Lung (tissue), 12 donors: ENCODE measurements around the gene CYP1A1. TPM values are rescaled to one million over a fixed set of nuclear protein-coding genes. Genes with fewer than 3 reads are reported as not detected.

ENCODE experiments used
- ATAC-seq: fragments of 200-7000 bp; cut with Tn5 transposase; one replicate; pipeline ENCODE4 v1.9.1; 2020; ENCODE audit warnings: moderate number of reproducible peaks; ENCODE audit not compliant: insufficient read depth, low FRiP score
- DNase-seq, 3 donors: peaks; one replicate each; pipeline ENCODE4 v3.0.0-alpha.2; 2013 to 2017
- H3K27ac ChIP-seq, 2 donors: one replicate each; pipeline ENCODE4 v1.5.1; 2013; ENCODE audit warnings: mild to moderate bottlenecking in 2 of 2, moderate library complexity in 2 of 2, control low read depth in 1 of 2, inconsistent platforms in 1 of 2, low read depth in 1 of 2, low read length in 1 of 2
- H3K27me3 ChIP-seq, 3 donors: one replicate each; pipeline ENCODE4 v1.5.1; 2013; ENCODE audit warnings: low read length in 2 of 3; ENCODE audit not compliant: control insufficient read depth in 3 of 3, insufficient read depth in 3 of 3
- H3K36me3 ChIP-seq, 4 donors: one replicate each; pipeline ENCODE4 v1.5.1; 2013; ENCODE audit warnings: low read length in 4 of 4, mild to moderate bottlenecking in 1 of 4, moderate library complexity in 1 of 4; ENCODE audit not compliant: control insufficient read depth in 4 of 4, insufficient read depth in 4 of 4
- H3K4me1 ChIP-seq, 5 donors: one replicate each; pipeline ENCODE4 v1.5.1; 2013; ENCODE audit warnings: low read length in 5 of 5, mild to moderate bottlenecking in 2 of 5, moderate library complexity in 1 of 5; ENCODE audit not compliant: control insufficient read depth in 5 of 5, insufficient read depth in 5 of 5
- H3K4me3 ChIP-seq: one replicate; pipeline ENCODE4 v1.5.1; 2013; ENCODE audit warnings: mild to moderate bottlenecking, control low read depth, moderate library complexity
- H3K9ac ChIP-seq, 2 donors: one replicate each; pipeline ENCODE4 v1.5.1; 2013; ENCODE audit warnings: low read length in 2 of 2, control low read depth in 1 of 2; ENCODE audit not compliant: insufficient read depth in 1 of 2
- H3K9me3 ChIP-seq, 4 donors: one replicate each; pipeline ENCODE4 v1.5.1; 2013; ENCODE audit warnings: low read length in 3 of 4, mild to moderate bottlenecking in 1 of 4, moderate library complexity in 1 of 4; ENCODE audit not compliant: control insufficient read depth in 4 of 4, insufficient read depth in 3 of 4
- WGBS, 2 donors: extraction: QIAGEN DNeasy Blood & Tissue Kit; methylation state at CpG; one replicate each; pipeline ENCODE4 v1.1.7; 2013; 5-methylcytosine and 5-hydroxymethylcytosine counted together
- polyA plus RNA-seq, 2 donors: library from polyadenylated mRNA; stranded (reverse); fragments of 200-250 nt; gene quantifications; one replicate each; pipeline ENCODE4 v1.2.1, GENCODE V29; 2013
- total RNA-seq, 2 donors: library from RNA; depleted of rRNA in 1 of 2; stranded (reverse); fragments of >200 nt in 1 of 2; gene quantifications; one replicate each; pipeline ENCODE4 v1.2.1, GENCODE V29; 2014 to 2021
- TF ChIP-seq, protein P1 (sequence below): IDR thresholded peaks from 2 replicates; pipeline ENCODE4 v1.5.1; 2012; ENCODE audit warnings: mild to moderate bottlenecking; ENCODE audit errors: control extremely low read depth, extremely low read depth
- donor health status: control.
- donor health status: control.
- donor health status: Bipolar disorder and iron deficiency.
- donor health status: healthy.
- donor health status: DM: yes; HTN: yes; CAD: no.

The CYP1A1 gene
- total and polyA plus RNA-seq, 4 donors = 0.31 to 15.0 (median 0.73) TPM

DNA sequence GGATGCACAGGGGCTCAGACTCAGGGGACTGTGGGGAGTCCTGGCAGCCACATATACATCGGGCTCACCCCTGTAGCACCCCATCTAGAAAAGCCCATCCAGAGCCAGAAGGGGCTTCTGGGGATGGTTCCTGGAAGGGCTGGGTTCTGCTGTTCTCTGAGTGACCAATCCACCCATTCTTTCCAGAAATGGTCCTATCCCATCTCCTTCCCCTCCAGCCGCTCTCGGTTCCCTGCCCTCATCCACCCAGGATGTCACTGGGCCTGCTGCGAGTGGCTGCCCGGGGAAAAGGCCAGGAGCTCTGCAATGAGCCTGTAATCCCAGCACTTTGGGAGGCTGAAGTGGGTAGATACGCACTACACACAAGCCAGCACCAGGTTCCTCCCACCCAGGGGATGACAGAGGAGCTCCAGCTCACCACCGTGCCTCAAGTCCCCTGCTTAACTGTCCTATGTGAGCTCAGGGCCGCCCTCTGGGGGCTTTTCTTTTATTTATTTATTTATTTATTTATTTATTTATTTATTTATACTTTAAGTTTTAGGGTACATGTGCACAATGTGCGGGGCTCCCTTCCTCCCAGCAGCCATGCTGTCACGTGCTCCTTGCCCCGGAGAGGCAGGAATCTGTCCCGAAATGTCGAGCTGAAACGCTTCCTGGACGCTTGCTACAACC is 42.9 kb upstream of the CYP1A1 start:
- Histone ChIP-seq H3K27ac (peak overlapping the region in 1 of 2 donors; percentile 41), H3K9me3 (no peaks in the 10 kb centered on the region), H3K4me1 (peaks cover 0 to 4% (median 0%) of the 10 kb centered on the region in 5 donors), H3K36me3 (no peaks in the 10 kb centered on the region), H3K4me3 (no peak overlapping the region), H3K9ac (no peak overlapping the region), H3K27me3 (no peaks in the 10 kb centered on the region)
- ATAC-seq (no peak), DNase-seq (no peak)
- 30 to 44% methylated on average over 15 of the region's 15 CpGs for WGBS, 2 donors
- TF ChIP-seq, protein P1, sequence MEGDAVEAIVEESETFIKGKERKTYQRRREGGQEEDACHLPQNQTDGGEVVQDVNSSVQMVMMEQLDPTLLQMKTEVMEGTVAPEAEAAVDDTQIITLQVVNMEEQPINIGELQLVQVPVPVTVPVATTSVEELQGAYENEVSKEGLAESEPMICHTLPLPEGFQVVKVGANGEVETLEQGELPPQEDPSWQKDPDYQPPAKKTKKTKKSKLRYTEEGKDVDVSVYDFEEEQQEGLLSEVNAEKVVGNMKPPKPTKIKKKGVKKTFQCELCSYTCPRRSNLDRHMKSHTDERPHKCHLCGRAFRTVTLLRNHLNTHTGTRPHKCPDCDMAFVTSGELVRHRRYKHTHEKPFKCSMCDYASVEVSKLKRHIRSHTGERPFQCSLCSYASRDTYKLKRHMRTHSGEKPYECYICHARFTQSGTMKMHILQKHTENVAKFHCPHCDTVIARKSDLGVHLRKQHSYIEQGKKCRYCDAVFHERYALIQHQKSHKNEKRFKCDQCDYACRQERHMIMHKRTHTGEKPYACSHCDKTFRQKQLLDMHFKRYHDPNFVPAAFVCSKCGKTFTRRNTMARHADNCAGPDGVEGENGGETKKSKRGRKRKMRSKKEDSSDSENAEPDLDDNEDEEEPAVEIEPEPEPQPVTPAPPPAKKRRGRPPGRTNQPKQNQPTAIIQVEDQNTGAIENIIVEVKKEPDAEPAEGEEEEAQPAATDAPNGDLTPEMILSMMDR = no peak

DNA sequence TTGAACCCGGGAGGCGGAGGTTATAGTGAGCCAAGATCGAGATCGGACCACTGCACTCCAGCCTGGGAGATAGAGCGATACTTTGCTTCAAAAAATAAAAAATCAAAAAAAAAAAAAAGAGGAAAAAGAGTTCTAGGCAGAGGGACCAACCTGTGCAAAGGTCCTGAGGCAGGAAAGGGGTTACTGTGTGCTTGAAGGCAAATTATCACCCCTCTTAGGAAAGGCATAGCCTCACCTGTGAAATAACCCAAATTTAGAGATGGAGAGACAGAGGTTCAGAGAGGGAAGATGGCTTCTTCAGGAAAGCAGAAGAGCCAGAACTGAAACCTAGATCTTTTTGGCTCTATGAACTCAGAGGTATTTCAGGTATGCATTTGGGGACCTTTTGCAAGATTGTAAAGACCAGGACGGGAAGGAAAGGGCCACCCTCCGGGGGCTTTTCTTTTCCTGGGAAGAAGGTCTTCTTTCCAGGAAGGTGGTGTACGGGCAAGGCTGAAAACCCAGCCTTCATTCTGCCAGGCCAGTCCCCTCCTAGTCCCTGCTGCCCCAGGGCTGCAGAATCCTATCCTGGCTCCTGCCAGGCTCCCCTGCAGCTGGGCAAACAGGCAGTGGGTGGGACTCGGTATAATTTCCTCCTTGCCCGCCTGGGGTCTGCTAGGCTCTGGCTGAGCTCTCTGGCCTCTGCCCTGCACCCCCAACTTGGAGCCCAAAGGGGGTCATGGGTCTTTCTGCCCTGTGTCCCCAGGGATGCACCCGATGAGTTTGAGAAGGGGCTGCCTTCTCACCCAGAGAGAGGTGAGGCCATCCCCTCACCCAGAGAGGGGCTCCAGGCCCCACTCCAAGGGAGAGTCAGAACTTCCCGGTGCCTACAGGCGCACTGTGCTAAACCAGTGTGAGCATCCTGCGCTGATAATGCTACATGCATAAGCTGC is 42.1 kb upstream of the CYP1A1 start:
- WGBS, 2 donors = 82 to 87% methylated on average over 14 of the region's 14 CpGs
- Histone ChIP-seq H3K4me3 (no peak overlapping the region), H3K9ac (no peak overlapping the region), H3K27ac (peak overlapping the region in 1 of 2 donors; percentile 3), H3K27me3 (no peaks in the 10 kb centered on the region), H3K4me1 (peaks cover 0 to 11% (median 0%) of the 10 kb centered on the region in 5 donors), H3K36me3 (no peaks in the 10 kb centered on the region), H3K9me3 (no peaks in the 10 kb centered on the region)
- DNase-seq (no peak), ATAC-seq (no peak)
- TF ChIP-seq, protein P1 = no peak

- no peaks in the 10 kb centered on the region for H3K36me3 ChIP-seq
- H3K9me3 ChIP-seq = no peaks in the 10 kb centered on the region
- H3K4me1 ChIP-seq = peaks cover 0 to 11% (median 0%) of the 10 kb centered on the region in 5 donors
- WGBS, 2 donors = 74 to 91% methylated on average over 15 of the region's 15 CpGs
- H3K27ac ChIP-seq = peak overlapping the region in 1 of 2 donors; percentile 82
- H3K27me3 ChIP-seq = no peaks in the 10 kb centered on the region
- DNase-seq (no peak), ATAC-seq (no peak)
- no peak overlapping the region for H3K9ac ChIP-seq
- TF ChIP-seq, protein P1 = no peak
- no peak overlapping the region for H3K4me3 ChIP-seq
Measured at GRCh38 chr15:74763416-74763815, 38.1 kb upstream of the CYP1A1 start.
